ENCODE data around the gene GANAB.

DNA sequence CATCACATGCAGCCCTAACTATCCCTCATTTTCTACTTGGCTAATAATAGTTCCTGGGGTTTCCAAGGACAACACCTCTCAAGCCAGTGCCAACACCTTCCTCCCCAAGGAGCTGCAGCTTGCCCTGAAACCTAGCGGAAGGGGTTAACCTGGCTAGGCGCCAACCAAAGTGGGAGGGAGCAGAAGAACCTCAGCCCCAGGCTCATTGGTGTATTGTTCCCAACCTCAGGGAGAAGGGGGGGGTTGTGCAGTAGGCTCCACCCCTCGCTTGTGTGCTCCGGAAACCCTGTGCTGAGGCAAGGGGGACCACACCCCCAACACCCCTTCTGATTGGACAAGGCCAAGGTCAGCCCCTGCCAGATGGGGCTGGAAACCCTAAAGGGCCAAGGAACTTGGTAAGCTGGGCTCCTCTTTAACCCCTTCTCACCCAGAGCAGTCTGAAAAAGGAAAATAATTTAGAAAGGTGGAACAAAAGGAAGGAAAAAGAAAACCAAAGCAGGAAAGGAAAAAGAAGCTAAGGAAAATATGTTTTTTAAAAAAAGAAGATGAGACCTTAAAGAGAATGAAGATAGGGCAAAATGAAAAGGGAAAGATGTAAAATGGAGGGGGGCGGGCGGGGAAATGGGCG, 47.2 kb downstream of the GANAB start:
- TF ChIP-seq, protein P1, sequence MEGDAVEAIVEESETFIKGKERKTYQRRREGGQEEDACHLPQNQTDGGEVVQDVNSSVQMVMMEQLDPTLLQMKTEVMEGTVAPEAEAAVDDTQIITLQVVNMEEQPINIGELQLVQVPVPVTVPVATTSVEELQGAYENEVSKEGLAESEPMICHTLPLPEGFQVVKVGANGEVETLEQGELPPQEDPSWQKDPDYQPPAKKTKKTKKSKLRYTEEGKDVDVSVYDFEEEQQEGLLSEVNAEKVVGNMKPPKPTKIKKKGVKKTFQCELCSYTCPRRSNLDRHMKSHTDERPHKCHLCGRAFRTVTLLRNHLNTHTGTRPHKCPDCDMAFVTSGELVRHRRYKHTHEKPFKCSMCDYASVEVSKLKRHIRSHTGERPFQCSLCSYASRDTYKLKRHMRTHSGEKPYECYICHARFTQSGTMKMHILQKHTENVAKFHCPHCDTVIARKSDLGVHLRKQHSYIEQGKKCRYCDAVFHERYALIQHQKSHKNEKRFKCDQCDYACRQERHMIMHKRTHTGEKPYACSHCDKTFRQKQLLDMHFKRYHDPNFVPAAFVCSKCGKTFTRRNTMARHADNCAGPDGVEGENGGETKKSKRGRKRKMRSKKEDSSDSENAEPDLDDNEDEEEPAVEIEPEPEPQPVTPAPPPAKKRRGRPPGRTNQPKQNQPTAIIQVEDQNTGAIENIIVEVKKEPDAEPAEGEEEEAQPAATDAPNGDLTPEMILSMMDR (IDR thresholded peaks at IDR 0.05): no peak
- TF ChIP-seq POLR2A (IDR thresholded peaks at IDR 0.05): no peak

All from right lobe of liver (tissue), 4 donors.